Natural killer cell treated with Interleukin-12 subunit alpha and Interleukin-12 subunit beta and Interleukin-15 and Interleukin-18, amount 100 ng/mL, for 72 hours (primary cell): ENCODE measurements around the gene NOA1. TPM values are rescaled to one million over a fixed set of nuclear protein-coding genes. Genes with fewer than 3 reads are reported as not detected.
"Not testable (repeated sequence)": the region's sequence is repeated elsewhere in the genome, so short reads cannot be mapped to it uniquely, and the experiment has no call there.

Experiments
- ATAC-seq, 2 donors: fragments of 150-1000 bp; cut with Tn5 transposase in 1 of 2; sonication (Bioruptor Pico), chemical (Tn5 transposase) in 1 of 2; 2 replicates each; pipeline ENCODE4 v1.10.0; 2021
- DNase-seq: peaks from one replicate; pipeline ENCODE4 v3.0.0; 2022; ENCODE audit warnings: low spot score
- H3K27ac Mint-ChIP-seq, 2 donors: 1 replicate in 1 of 2; 2 replicates in 1 of 2; pipeline ENCODE4 v1.8.0; 2022; ENCODE audit warnings: mixed read lengths in 2 of 2, mild to moderate bottlenecking in 1 of 2, moderate library complexity in 1 of 2
- H3K27me3 Mint-ChIP-seq, 2 donors: 1 replicate in 1 of 2; 2 replicates in 1 of 2; pipeline ENCODE4 v1.8.0; 2022; ENCODE audit warnings: mixed read lengths in 2 of 2
- H3K36me3 Mint-ChIP-seq: one replicate; pipeline ENCODE4 v1.8.0; 2022; ENCODE audit warnings: mixed read lengths
- H3K4me1 Mint-ChIP-seq, 2 donors: 1 replicate in 1 of 2; 2 replicates in 1 of 2; pipeline ENCODE4 v1.8.0; 2022; ENCODE audit warnings: low read depth in 2 of 2, mixed read lengths in 2 of 2, mild to moderate bottlenecking in 1 of 2
- H3K4me3 Mint-ChIP-seq: one replicate; pipeline ENCODE4 v1.8.0; 2022; ENCODE audit warnings: mixed read lengths
- H3K9me3 Mint-ChIP-seq: 2 replicates; pipeline ENCODE4 v1.8.0; 2022; ENCODE audit warnings: mixed read lengths
- total RNA-seq, 2 donors: library from RNA; stranded (reverse); gene quantifications; one replicate each; pipeline ENCODE4 v1.2.3, GENCODE V29; 2022

Gene NOA1
- total RNA-seq, 2 donors from 2014 or later: 14.2 to 15.6 TPM

- ATAC-seq (peak; percentile 21 to 48), DNase-seq (no peak)
- Mint-ChIP-seq H3K9me3 (no peaks in the 10 kb centered on the region), H3K27ac (peak overlapping the region; percentile 98 to 99), H3K36me3 (peaks cover 39% of the 10 kb centered on the region), H3K4me1 (peaks cover 56 to 58% of the 10 kb centered on the region in 2 donors), H3K4me3 (peak overlapping the region; percentile 99), H3K27me3 (no peaks in the 10 kb centered on the region)
Measured at GRCh38 chr4:56976837-56977320, 527 bp downstream of the NOA1 start.

- Mint-ChIP-seq H3K4me3 (peak overlapping the region; percentile 99), H3K9me3 (no peaks in the 10 kb centered on the region), H3K27ac (peak overlapping the region; percentile 44 to 80), H3K36me3 (peaks cover 38% of the 10 kb centered on the region), H3K4me1 (peaks cover 52 to 57% of the 10 kb centered on the region in 2 donors), H3K27me3 (no peaks in the 10 kb centered on the region)
- DNase-seq (no peak), ATAC-seq (no peak)
Measured at GRCh38 chr4:56976283-56976836, 1.0 kb downstream of the NOA1 start.

GRCh38 chr4:56973336-56973735 lies 4.1 kb downstream of the NOA1 start:
- DNase-seq (no peak), ATAC-seq (no peak)
- Mint-ChIP-seq H3K27ac (peak overlapping the region; percentile 68 to 70), H3K4me3 (peak overlapping the region; percentile 44), H3K4me1 (peaks cover 38 to 40% of the 10 kb centered on the region in 2 donors), H3K27me3 (no peaks in the 10 kb centered on the region), H3K9me3 (no peaks in the 10 kb centered on the region), H3K36me3 (peaks cover 33% of the 10 kb centered on the region)

- Mint-ChIP-seq H3K4me3 (peak overlapping the region; percentile 44), H3K27me3 (no peaks in the 10 kb centered on the region), H3K27ac (peak overlapping the region; percentile 68 to 70), H3K4me1 (peaks cover 35 to 36% of the 10 kb centered on the region in 2 donors), H3K36me3 (peaks cover 33% of the 10 kb centered on the region), H3K9me3 (no peaks in the 10 kb centered on the region)
- DNase-seq (no peak), ATAC-seq (no peak)
Measured at GRCh38 chr4:56972809-56973208, 4.6 kb downstream of the NOA1 start.

- Mint-ChIP-seq H3K4me1 (peaks cover 31 to 33% of the 10 kb centered on the region in 2 donors), H3K36me3 (peaks cover 33% of the 10 kb centered on the region), H3K9me3 (no peaks in the 10 kb centered on the region), H3K27ac (peak overlapping the region in 1 of 2 donors; percentile 68), H3K27me3 (no peaks in the 10 kb centered on the region), H3K4me3 (peak overlapping the region; percentile 20)
- no peak for ATAC-seq
- no peak for DNase-seq
Measured at GRCh38 chr4:56972389-56972788, 5.0 kb downstream of the NOA1 start.

GRCh38 chr4:56971383-56971782 lies 6.0 kb downstream of the NOA1 start:
- Mint-ChIP-seq H3K27ac (peak overlapping the region; percentile 18 to 68), H3K27me3 (no peaks in the 10 kb centered on the region), H3K36me3 (peaks cover 33% of the 10 kb centered on the region), H3K4me3 (peak overlapping the region; percentile 13), H3K4me1 (peaks cover 28 to 30% of the 10 kb centered on the region in 2 donors), H3K9me3 (no peaks in the 10 kb centered on the region)
- no peak for DNase-seq
- ATAC-seq: no peak

GRCh38 chr4:56961107-56961500 lies 16.3 kb downstream of the NOA1 start:
- no peaks in the 10 kb centered on the region for H3K9me3 Mint-ChIP-seq
- no peak overlapping the region for H3K27ac Mint-ChIP-seq
- peaks cover 11% of the 10 kb centered on the region for H3K36me3 Mint-ChIP-seq
- H3K27me3 Mint-ChIP-seq: no peaks in the 10 kb centered on the region
- no peaks in the 10 kb centered on the region for H3K4me1 Mint-ChIP-seq
- no peak overlapping the region for H3K4me3 Mint-ChIP-seq
- DNase-seq (no peak), ATAC-seq (no peak)

- peaks cover 4% of the 10 kb centered on the region for H3K36me3 Mint-ChIP-seq
- H3K9me3 Mint-ChIP-seq: no peaks in the 10 kb centered on the region
- H3K27me3 Mint-ChIP-seq: no peaks in the 10 kb centered on the region
- DNase-seq: no peak
- no peak for ATAC-seq
- H3K27ac Mint-ChIP-seq: no peak overlapping the region
- H3K4me1 Mint-ChIP-seq: no peaks in the 10 kb centered on the region
- no peak overlapping the region for H3K4me3 Mint-ChIP-seq
Measured at GRCh38 chr4:56959100-56959499, 18.3 kb downstream of the NOA1 start.

GRCh38 chr4:56958111-56958517 lies 19.3 kb downstream of the NOA1 start:
- no peaks in the 10 kb centered on the region for H3K4me1 Mint-ChIP-seq
- no peaks in the 10 kb centered on the region for H3K9me3 Mint-ChIP-seq
- H3K27me3 Mint-ChIP-seq: no peaks in the 10 kb centered on the region
- H3K27ac Mint-ChIP-seq: no peak overlapping the region
- DNase-seq: no peak
- H3K36me3 Mint-ChIP-seq: peaks cover 4% of the 10 kb centered on the region
- ATAC-seq: peak in 1 of 2 donors; percentile 58
- no peak overlapping the region for H3K4me3 Mint-ChIP-seq

GRCh38 chr4:56953680-56954520 lies 23.5 kb downstream of the NOA1 start:
- Mint-ChIP-seq H3K27ac (no peak overlapping the region), H3K27me3 (no peaks in the 10 kb centered on the region), H3K4me1 (no peaks in the 10 kb centered on the region), H3K9me3 (no peaks in the 10 kb centered on the region), H3K36me3 (no peaks in the 10 kb centered on the region), H3K4me3 (no peak overlapping the region)
- no peak for DNase-seq
- no peak for ATAC-seq

- Mint-ChIP-seq H3K27ac (no peak overlapping the region), H3K4me1 (peaks cover 0 to 5% of the 10 kb centered on the region in 2 donors)
- no peak for DNase-seq
Measured at GRCh38 chr4:56941403-56941802, 36.0 kb downstream of the NOA1 start.

GRCh38 chr4:56940971-56941370 lies 36.4 kb downstream of the NOA1 start:
- Mint-ChIP-seq H3K36me3 (peaks cover 11% of the 10 kb centered on the region), H3K9me3 (no peaks in the 10 kb centered on the region), H3K4me1 (peaks cover 0 to 5% of the 10 kb centered on the region in 2 donors), H3K27ac (no peak overlapping the region), H3K4me3 (no peak overlapping the region), H3K27me3 (no peaks in the 10 kb centered on the region)
- ATAC-seq (no peak), DNase-seq (no peak)

More at GRCh38 chr4:56941403-56941802, 36.0 kb downstream of the NOA1 start:
- H3K4me3 Mint-ChIP-seq: no peak overlapping the region
- no peak for ATAC-seq
- H3K9me3 Mint-ChIP-seq: no peaks in the 10 kb centered on the region
- H3K36me3 Mint-ChIP-seq: peaks cover 11% of the 10 kb centered on the region
- no peaks in the 10 kb centered on the region for H3K27me3 Mint-ChIP-seq

- Mint-ChIP-seq H3K27me3 (no peaks in the 10 kb centered on the region), H3K36me3 (peaks cover 11% of the 10 kb centered on the region), H3K27ac (no peak overlapping the region), H3K4me3 (no peak overlapping the region), H3K4me1 (peaks cover 0 to 5% of the 10 kb centered on the region in 2 donors), H3K9me3 (no peaks in the 10 kb centered on the region)
- DNase-seq (no peak), ATAC-seq (no peak)
Measured at GRCh38 chr4:56940403-56940802, 37.0 kb downstream of the NOA1 start.

GRCh38 chr4:56939826-56940225 lies 37.6 kb downstream of the NOA1 start:
- H3K4me3 Mint-ChIP-seq, ATAC-seq, H3K27me3 Mint-ChIP-seq: not testable (repeated sequence)

More at GRCh38 chr4:56939826-56940225, 37.6 kb downstream of the NOA1 start:
- not testable (repeated sequence) for H3K9me3 Mint-ChIP-seq, H3K4me1 Mint-ChIP-seq, DNase-seq, H3K27ac Mint-ChIP-seq
- H3K36me3 Mint-ChIP-seq: peaks cover 11% of the 10 kb centered on the region
